ENCODE data around the gene ALKBH2. TPM values are rescaled to one million over a fixed set of nuclear protein-coding genes. Genes with fewer than 3 reads are reported as not detected.

Gene ALKBH2
- polyA plus RNA-seq, 1 donor from 2014 or later, result 44.0 TPM

GRCh38 chr12:109105176-109105575, 11.9 kb upstream of the ALKBH2 start:
- H3K9ac ChIP-seq (ENCODE audit: low read length), result no peak overlapping the region
- no peak overlapping the region for H3K4me2 ChIP-seq (ENCODE audit: low read length)
- no peak overlapping the region for H3K27ac ChIP-seq (ENCODE audit: low read length)
- H2AFZ ChIP-seq (ENCODE audit: low read depth, low read length), result no peak overlapping the region
- H3K9me2 ChIP-seq (ENCODE audit: insufficient read depth, low read length), result no peaks in the 10 kb centered on the region
- H3K79me2 ChIP-seq (replicated peaks; ENCODE audit: insufficient read depth, low read length), result peaks cover 4% of the 10 kb centered on the region
- TF ChIP-seq SMC3 (conservative IDR thresholded peaks at IDR 0.05; ENCODE audit: poor library complexity) (no peak), EZH2 (IDR thresholded peaks at IDR 0.05; ENCODE audit: borderline replicate concordance, insufficient read depth, low read length, poor library complexity, severe bottlenecking) (no peak), EP300 (conservative IDR thresholded peaks at IDR 0.05; ENCODE audit: poor library complexity, severe bottlenecking) (no peak)
- no peaks in the 10 kb centered on the region for H3K36me3 ChIP-seq (ENCODE audit: insufficient read depth, low read length)
- H3K27me3 ChIP-seq (ENCODE audit: insufficient read depth, low read depth, low read length), result no peaks in the 10 kb centered on the region
- H3F3A ChIP-seq (ENCODE audit: insufficient read depth, low read length, poor library complexity, severe bottlenecking), result no peaks in the 10 kb centered on the region
- H3K4me3 ChIP-seq (ENCODE audit: low read length), result no peak overlapping the region
- no peaks in the 10 kb centered on the region for H3K9me3 ChIP-seq (ENCODE audit: low read length)
- no peaks in the 10 kb centered on the region for H4K20me1 ChIP-seq (ENCODE audit: insufficient read depth)

GRCh38 chr12:109102491-109102890, 9.2 kb upstream of the ALKBH2 start:
- no peak overlapping the region for H3K9ac ChIP-seq (ENCODE audit: low read length)
- no peak overlapping the region for H3K4me2 ChIP-seq (ENCODE audit: low read length)
- H2AFZ ChIP-seq (ENCODE audit: low read depth, low read length), result no peak overlapping the region
- no peaks in the 10 kb centered on the region for H3F3A ChIP-seq (ENCODE audit: insufficient read depth, low read length, poor library complexity, severe bottlenecking)
- H3K9me2 ChIP-seq (ENCODE audit: insufficient read depth, low read length), result no peaks in the 10 kb centered on the region
- H3K27me3 ChIP-seq (ENCODE audit: insufficient read depth, low read depth, low read length), result no peaks in the 10 kb centered on the region
- H4K20me1 ChIP-seq (ENCODE audit: insufficient read depth), result no peaks in the 10 kb centered on the region
- no peak for TF ChIP-seq EP300 (conservative IDR thresholded peaks at IDR 0.05; ENCODE audit: poor library complexity, severe bottlenecking)
- TF ChIP-seq, protein P1, sequence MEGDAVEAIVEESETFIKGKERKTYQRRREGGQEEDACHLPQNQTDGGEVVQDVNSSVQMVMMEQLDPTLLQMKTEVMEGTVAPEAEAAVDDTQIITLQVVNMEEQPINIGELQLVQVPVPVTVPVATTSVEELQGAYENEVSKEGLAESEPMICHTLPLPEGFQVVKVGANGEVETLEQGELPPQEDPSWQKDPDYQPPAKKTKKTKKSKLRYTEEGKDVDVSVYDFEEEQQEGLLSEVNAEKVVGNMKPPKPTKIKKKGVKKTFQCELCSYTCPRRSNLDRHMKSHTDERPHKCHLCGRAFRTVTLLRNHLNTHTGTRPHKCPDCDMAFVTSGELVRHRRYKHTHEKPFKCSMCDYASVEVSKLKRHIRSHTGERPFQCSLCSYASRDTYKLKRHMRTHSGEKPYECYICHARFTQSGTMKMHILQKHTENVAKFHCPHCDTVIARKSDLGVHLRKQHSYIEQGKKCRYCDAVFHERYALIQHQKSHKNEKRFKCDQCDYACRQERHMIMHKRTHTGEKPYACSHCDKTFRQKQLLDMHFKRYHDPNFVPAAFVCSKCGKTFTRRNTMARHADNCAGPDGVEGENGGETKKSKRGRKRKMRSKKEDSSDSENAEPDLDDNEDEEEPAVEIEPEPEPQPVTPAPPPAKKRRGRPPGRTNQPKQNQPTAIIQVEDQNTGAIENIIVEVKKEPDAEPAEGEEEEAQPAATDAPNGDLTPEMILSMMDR (IDR thresholded peaks at IDR 0.05; ENCODE audit: poor library complexity, severe bottlenecking), result no peak
- TF ChIP-seq EZH2 (IDR thresholded peaks at IDR 0.05; ENCODE audit: borderline replicate concordance, insufficient read depth, low read length, poor library complexity, severe bottlenecking), result no peak
- no peak for TF ChIP-seq TAF1 (IDR thresholded peaks at IDR 0.05; ENCODE audit: low read depth)
- TF ChIP-seq RAD21 (conservative IDR thresholded peaks at IDR 0.05), result no peak
- no peak overlapping the region for H3K4me3 ChIP-seq (ENCODE audit: low read length)
- H3K9me3 ChIP-seq (ENCODE audit: low read length), result no peaks in the 10 kb centered on the region
- no peaks in the 10 kb centered on the region for H3K36me3 ChIP-seq (ENCODE audit: insufficient read depth, low read length)
- H3K79me2 ChIP-seq (replicated peaks; ENCODE audit: insufficient read depth, low read length), result peaks cover 25% of the 10 kb centered on the region
- H3K27ac ChIP-seq (ENCODE audit: low read length), result no peak overlapping the region

- H3F3A ChIP-seq (ENCODE audit: insufficient read depth, low read length, poor library complexity, severe bottlenecking), result no peaks in the 10 kb centered on the region
- H3K27ac ChIP-seq (ENCODE audit: low read length), result no peak overlapping the region
Observed at GRCh38 chr12:109100741-109101140, 7.5 kb upstream of the ALKBH2 start.

More at GRCh38 chr12:109100741-109101140, 7.5 kb upstream of the ALKBH2 start:
- no peaks in the 10 kb centered on the region for H3K9me2 ChIP-seq (ENCODE audit: insufficient read depth, low read length)
- H4K20me1 ChIP-seq (ENCODE audit: insufficient read depth), result no peaks in the 10 kb centered on the region
- H3K36me3 ChIP-seq (ENCODE audit: insufficient read depth, low read length), result no peaks in the 10 kb centered on the region
- no peaks in the 10 kb centered on the region for H3K9me3 ChIP-seq (ENCODE audit: low read length)
- H2AFZ ChIP-seq (ENCODE audit: low read depth, low read length), result no peak overlapping the region
- H3K27me3 ChIP-seq (ENCODE audit: insufficient read depth, low read depth, low read length), result no peaks in the 10 kb centered on the region
- no peak overlapping the region for H3K4me2 ChIP-seq (ENCODE audit: low read length)
- H3K4me3 ChIP-seq (ENCODE audit: low read length), result no peak overlapping the region
- no peak overlapping the region for H3K9ac ChIP-seq (ENCODE audit: low read length)
- TF ChIP-seq TAF1 (IDR thresholded peaks at IDR 0.05; ENCODE audit: low read depth) (no peak), EP300 (conservative IDR thresholded peaks at IDR 0.05; ENCODE audit: poor library complexity, severe bottlenecking) (no peak), MXI1 (conservative IDR thresholded peaks at IDR 0.05; ENCODE audit: poor library complexity, severe bottlenecking) (no peak), RAD21 (conservative IDR thresholded peaks at IDR 0.05) (no peak), REST (IDR thresholded peaks at IDR 0.05; ENCODE audit: borderline replicate concordance) (no peak), EZH2 (IDR thresholded peaks at IDR 0.05; ENCODE audit: borderline replicate concordance, insufficient read depth, low read length, poor library complexity, severe bottlenecking) (no peak), SMC3 (conservative IDR thresholded peaks at IDR 0.05; ENCODE audit: poor library complexity) (no peak), POLR2AphosphoS5 (IDR thresholded peaks at IDR 0.05) (no peak)
- TF ChIP-seq, protein P1 (IDR thresholded peaks at IDR 0.05; ENCODE audit: poor library complexity, severe bottlenecking), result no peak
- peaks cover 25% of the 10 kb centered on the region for H3K79me2 ChIP-seq (replicated peaks; ENCODE audit: insufficient read depth, low read length)

Measured in neural cell (in vitro differentiated cells).